Mesendoderm (in vitro differentiated cells): Measurements from ENCODE around the gene TBC1D16.

Source experiments
- DNase-seq: peaks from one replicate; pipeline ENCODE4 v3.0.0; 2013
- H2AK5ac ChIP-seq: 2 replicates; pipeline ENCODE4 v1.6.1; 2013; ENCODE audit warnings: low read length, inconsistent platforms
- H2BK120ac ChIP-seq: 2 replicates; pipeline ENCODE4 v1.6.1; 2013; ENCODE audit warnings: low read depth, mild to moderate bottlenecking, low read length, moderate library complexity, mixed read lengths
- H2BK15ac ChIP-seq: replicated peaks from 2 replicates; pipeline ENCODE4 v1.6.1; 2013; ENCODE audit warnings: low read depth, mild to moderate bottlenecking, moderate library complexity
- H2BK5ac ChIP-seq: 2 replicates; pipeline ENCODE4 v1.6.1; 2013; ENCODE audit warnings: low read length, inconsistent platforms
- H3K18ac ChIP-seq: 2 replicates; pipeline ENCODE4 v1.6.1; 2013; ENCODE audit warnings: mild to moderate bottlenecking, low read length, mixed read lengths
- H3K23ac ChIP-seq: one replicate; pipeline ENCODE4 v1.6.1; 2013; ENCODE audit warnings: low read length
- H3K27ac ChIP-seq: 2 replicates; pipeline ENCODE4 v1.5.1; 2013; ENCODE audit warnings: low read depth, mild to moderate bottlenecking, inconsistent platforms, low read length, moderate library complexity
- H3K27me3 ChIP-seq: 2 replicates; pipeline ENCODE4 v1.6.1; 2013; ENCODE audit warnings: low read length, control low read depth, mild to moderate bottlenecking, inconsistent platforms; ENCODE audit not compliant: insufficient read depth, poor library complexity
- H3K36me3 ChIP-seq: 2 replicates; pipeline ENCODE4 v1.6.1; 2013; ENCODE audit warnings: low read length, inconsistent platforms; ENCODE audit not compliant: control insufficient read depth, insufficient read depth
- H3K4ac ChIP-seq: one replicate; pipeline ENCODE4 v1.6.1; 2013; ENCODE audit warnings: low read depth, mild to moderate bottlenecking, low read length, moderate library complexity
- H3K4me1 ChIP-seq: 2 replicates; pipeline ENCODE4 v1.6.1; 2013; ENCODE audit warnings: low read depth, low read length, inconsistent platforms; ENCODE audit not compliant: control insufficient read depth
- H3K4me2 ChIP-seq: 2 replicates; pipeline ENCODE4 v1.6.1; 2013; ENCODE audit warnings: low read length
- H3K4me3 ChIP-seq: 2 replicates; pipeline ENCODE4 v1.5.1; 2013; ENCODE audit warnings: mild to moderate bottlenecking, low read length
- H3K56ac ChIP-seq: one replicate; pipeline ENCODE4 v1.6.1; 2013; ENCODE audit warnings: low read length
- H3K79me1 ChIP-seq: 2 replicates; pipeline ENCODE4 v1.6.1; 2013; ENCODE audit warnings: low read length, inconsistent platforms
- H3K79me2 ChIP-seq: 2 replicates; pipeline ENCODE4 v1.6.1; 2013; ENCODE audit warnings: mild to moderate bottlenecking, low read length; ENCODE audit not compliant: control insufficient read depth, insufficient read depth
- H3K9ac ChIP-seq: 2 replicates; pipeline ENCODE4 v1.6.1; 2013; ENCODE audit warnings: low read length, inconsistent platforms
- H4K5ac ChIP-seq: one replicate; pipeline ENCODE4 v1.6.1; 2013; ENCODE audit warnings: low read length
- H4K8ac ChIP-seq: one replicate; pipeline ENCODE4 v1.6.1; 2013; ENCODE audit warnings: low read depth, mild to moderate bottlenecking, control low read depth, low read length, moderate library complexity
- WGBS: extraction: QIAGEN DNeasy Blood & Tissue Kit; methylation state at CpG from one replicate; pipeline ENCODE4 v1.1.7; 2013; ENCODE audit warnings: low lambda C conversion rate, missing lambda C conversion rate; ENCODE audit not compliant: insufficient coverage; ENCODE audit errors: extremely low coverage; 5-methylcytosine and 5-hydroxymethylcytosine counted together

The TBC1D16 gene

GRCh38 chr17:79929257-79930061 lies 106.2 kb downstream of the TBC1D16 start:
- Histone ChIP-seq H3K79me1 (no peaks in the 10 kb centered on the region), H3K56ac (peak overlapping the region; percentile 74), H4K8ac (no peak overlapping the region), H3K23ac (no peak overlapping the region), H3K27me3 (no peaks in the 10 kb centered on the region), H3K9ac (no peak overlapping the region), H3K36me3 (no peaks in the 10 kb centered on the region), H2AK5ac (no peak overlapping the region), H2BK15ac (no peak overlapping the region), H3K4me3 (no peak overlapping the region), H3K79me2 (no peaks in the 10 kb centered on the region), H3K18ac (no peak overlapping the region), H4K5ac (no peak overlapping the region), H3K4me2 (no peak overlapping the region), H2BK5ac (no peak overlapping the region), H2BK120ac (no peak overlapping the region), H3K4me1 (no peaks in the 10 kb centered on the region), H3K4ac (no peak overlapping the region), H3K27ac (no peak overlapping the region)
- WGBS: no CpG with 5 or more reads among the region's 25 CpGs
- DNase-seq: no peak

- Histone ChIP-seq H2BK15ac (no peak overlapping the region), H3K79me2 (no peaks in the 10 kb centered on the region), H2BK120ac (no peak overlapping the region), H3K36me3 (no peaks in the 10 kb centered on the region), H2BK5ac (no peak overlapping the region), H3K4ac (no peak overlapping the region), H3K18ac (no peak overlapping the region), H3K4me3 (no peak overlapping the region), H4K5ac (no peak overlapping the region), H3K27me3 (no peaks in the 10 kb centered on the region), H3K79me1 (no peaks in the 10 kb centered on the region), H3K56ac (peak overlapping the region; percentile 25), H2AK5ac (no peak overlapping the region), H4K8ac (no peak overlapping the region), H3K27ac (no peak overlapping the region), H3K23ac (no peak overlapping the region), H3K9ac (no peak overlapping the region), H3K4me2 (no peak overlapping the region), H3K4me1 (peaks cover 3% of the 10 kb centered on the region)
- WGBS: no CpG with 5 or more reads among the region's 16 CpGs
- DNase-seq: no peak
Measured at GRCh38 chr17:79928502-79929256, 107.0 kb downstream of the TBC1D16 start.

DNA sequence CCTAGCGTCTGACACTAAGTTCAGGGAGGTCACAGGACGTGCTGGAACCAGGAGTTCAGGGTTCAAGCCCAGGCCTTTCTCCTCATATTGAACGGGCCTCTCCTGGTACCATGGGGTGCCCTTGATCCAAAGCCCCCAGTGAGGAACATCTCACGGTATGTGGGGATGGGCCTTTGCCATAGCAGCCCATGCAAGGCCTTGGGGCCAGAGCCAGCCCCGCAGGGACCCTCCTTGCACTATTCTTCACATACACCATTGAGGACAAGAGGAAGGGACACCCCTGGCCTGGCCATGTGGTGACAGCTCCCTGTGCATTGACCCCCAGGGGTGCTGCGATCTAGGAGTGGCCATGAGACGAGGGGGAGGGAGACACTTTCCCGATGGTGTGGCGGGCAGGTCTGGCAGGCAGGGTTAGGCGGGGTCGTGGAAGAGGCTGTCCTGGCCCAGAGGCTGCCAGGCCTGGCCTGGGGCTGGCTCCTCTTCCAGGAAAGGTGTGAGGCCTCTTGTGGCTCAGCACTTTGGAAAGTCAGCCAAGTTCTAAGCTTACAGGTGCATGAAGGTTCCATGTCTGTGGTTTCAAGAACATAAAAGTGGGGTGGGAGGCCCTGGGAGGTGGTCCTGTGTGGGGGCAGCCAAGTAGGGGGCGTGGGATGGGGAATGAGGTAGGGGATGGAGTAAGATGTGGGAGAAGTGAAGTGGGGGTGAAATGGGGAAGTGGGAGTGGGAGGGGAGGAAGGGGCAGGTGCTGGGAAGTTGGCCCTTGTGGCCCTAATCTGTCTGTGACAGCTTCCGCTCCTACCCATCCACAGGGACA lies 107.8 kb downstream of the TBC1D16 start:
- Histone ChIP-seq H2BK15ac (no peak overlapping the region), H3K79me2 (no peaks in the 10 kb centered on the region), H3K4ac (no peak overlapping the region), H2AK5ac (no peak overlapping the region), H3K4me3 (no peak overlapping the region), H3K18ac (no peak overlapping the region), H2BK120ac (no peak overlapping the region), H3K27ac (no peak overlapping the region), H3K9ac (no peak overlapping the region), H3K4me1 (peaks cover 3% of the 10 kb centered on the region), H3K36me3 (no peaks in the 10 kb centered on the region), H4K5ac (no peak overlapping the region), H3K56ac (no peak overlapping the region), H3K23ac (no peak overlapping the region), H2BK5ac (no peak overlapping the region), H3K4me2 (no peak overlapping the region), H3K79me1 (no peaks in the 10 kb centered on the region), H4K8ac (no peak overlapping the region), H3K27me3 (no peaks in the 10 kb centered on the region)
- no peak for DNase-seq
- no CpG with 5 or more reads among the region's 13 CpGs for WGBS

- Histone ChIP-seq H3K23ac (no peak overlapping the region), H3K4me1 (peaks cover 3% of the 10 kb centered on the region), H2BK15ac (no peak overlapping the region), H3K4ac (no peak overlapping the region), H3K9ac (no peak overlapping the region), H3K56ac (no peak overlapping the region), H2BK5ac (no peak overlapping the region), H3K79me1 (no peaks in the 10 kb centered on the region), H3K4me2 (no peak overlapping the region), H3K79me2 (no peaks in the 10 kb centered on the region), H3K4me3 (no peak overlapping the region), H4K5ac (no peak overlapping the region), H4K8ac (no peak overlapping the region), H3K18ac (no peak overlapping the region), H3K27me3 (no peaks in the 10 kb centered on the region), H3K27ac (no peak overlapping the region), H2AK5ac (no peak overlapping the region), H3K36me3 (no peaks in the 10 kb centered on the region), H2BK120ac (no peak overlapping the region)
- WGBS: no CpG with 5 or more reads among the region's 28 CpGs
- no peak for DNase-seq
Measured at GRCh38 chr17:79927136-79927661, 108.5 kb downstream of the TBC1D16 start.

DNA sequence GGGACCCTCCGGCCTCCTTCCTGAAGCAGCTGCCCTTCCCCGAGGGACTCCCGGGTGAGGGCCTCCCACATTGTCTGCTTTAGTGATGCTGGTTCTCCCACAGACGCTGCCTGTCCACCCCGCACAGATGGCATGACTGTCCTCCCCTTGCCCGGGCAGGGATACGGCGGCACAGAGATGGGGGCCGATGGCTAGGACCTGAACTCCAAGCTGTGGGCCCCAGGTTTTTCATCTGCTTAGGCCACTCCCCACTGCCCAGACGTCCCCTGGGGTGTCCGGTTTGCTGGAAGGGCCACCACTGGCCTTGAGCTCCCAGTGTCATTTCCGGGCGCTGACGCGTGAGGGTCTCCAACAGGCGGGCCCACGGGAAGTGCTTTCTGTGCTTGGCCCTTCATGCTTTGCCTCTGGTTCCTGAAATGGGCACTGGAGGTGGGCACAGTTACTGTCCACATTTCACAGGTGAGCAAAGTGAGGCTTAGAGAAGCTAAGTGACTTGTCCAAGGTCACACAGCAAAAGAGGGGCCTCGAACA lies 109.0 kb downstream of the TBC1D16 start:
- H3K18ac ChIP-seq: peak overlapping the region; percentile 54
- H2AK5ac ChIP-seq: no peak overlapping the region
- no peak overlapping the region for H3K4me2 ChIP-seq
- H3K9ac ChIP-seq: no peak overlapping the region
- H4K8ac ChIP-seq: no peak overlapping the region
- H3K27ac ChIP-seq: no peak overlapping the region
- H3K36me3 ChIP-seq: no peaks in the 10 kb centered on the region
- no peak overlapping the region for H3K23ac ChIP-seq
- H2BK120ac ChIP-seq: no peak overlapping the region
- no peak overlapping the region for H3K4me3 ChIP-seq
- H3K79me1 ChIP-seq: no peaks in the 10 kb centered on the region
- H3K27me3 ChIP-seq: no peaks in the 10 kb centered on the region
- no peak overlapping the region for H2BK15ac ChIP-seq
- H4K5ac ChIP-seq: no peak overlapping the region
- peaks cover 3% of the 10 kb centered on the region for H3K4me1 ChIP-seq
- peak overlapping the region; percentile 71 for H3K56ac ChIP-seq
- no peaks in the 10 kb centered on the region for H3K79me2 ChIP-seq
- no CpG with 5 or more reads among the region's 18 CpGs for WGBS
- H2BK5ac ChIP-seq: peak overlapping the region; percentile 20
- H3K4ac ChIP-seq: no peak overlapping the region
- no peak for DNase-seq
